SK-N-MC (cell line): Measurements from ENCODE around the gene STX7.

ENCODE experiments used
- DNase-seq: peaks from one replicate; pipeline ENCODE4 v3.0.0-alpha.2; 2011; ENCODE audit warnings: low read depth, low spot score
- H3K27ac ChIP-seq: fragments of 200-600 bp; sonication (generic); 2 replicates; pipeline ENCODE4 v1.5.1; 2016; ENCODE audit warnings: mixed run types
- H3K36me3 ChIP-seq: fragments of 200-600 bp; sonication (generic); 2 replicates; pipeline ENCODE4 v1.6.1; 2017; ENCODE audit warnings: antibody characterized with exemption, low read length, mixed read lengths; ENCODE audit not compliant: insufficient read depth
- H3K4me3 ChIP-seq: fragments of 200-600 bp; sonication (generic); 2 replicates; pipeline ENCODE4 v1.5.1; 2016
- H3K9ac ChIP-seq: fragments of 200-600 bp; sonication (generic); 2 replicates; pipeline ENCODE4 v1.8.0; 2017; ENCODE audit warnings: mixed run types, mixed read lengths; ENCODE audit not compliant: insufficient read length
- H3K9me3 ChIP-seq: fragments of 200-600 bp; sonication (generic); 2 replicates; pipeline ENCODE4 v1.6.1; 2017; ENCODE audit warnings: low read depth, mild to moderate bottlenecking, antibody characterized with exemption, low read length, moderate library complexity, mixed read lengths
- EZH2 ChIP-seq: fragments of 200-600 bp; sonication (generic); IDR thresholded peaks from one replicate; pipeline ENCODE4 v1.6.1; 2017; ENCODE audit warnings: antibody characterized with exemption
- FOXP2 ChIP-seq: optimal IDR thresholded peaks from 2 replicates; pipeline ENCODE3; 2011; ENCODE audit warnings: mild to moderate bottlenecking, moderate library complexity; ENCODE audit not compliant: insufficient read depth; ENCODE audit errors: extremely low read length, control extremely low read depth
- POLR2AphosphoS5 ChIP-seq: IDR thresholded peaks from 2 replicates; pipeline ENCODE4 v1.6.1; 2012; ENCODE audit warnings: mild to moderate bottlenecking, low read depth, low read length, borderline replicate concordance

Gene STX7

DNA sequence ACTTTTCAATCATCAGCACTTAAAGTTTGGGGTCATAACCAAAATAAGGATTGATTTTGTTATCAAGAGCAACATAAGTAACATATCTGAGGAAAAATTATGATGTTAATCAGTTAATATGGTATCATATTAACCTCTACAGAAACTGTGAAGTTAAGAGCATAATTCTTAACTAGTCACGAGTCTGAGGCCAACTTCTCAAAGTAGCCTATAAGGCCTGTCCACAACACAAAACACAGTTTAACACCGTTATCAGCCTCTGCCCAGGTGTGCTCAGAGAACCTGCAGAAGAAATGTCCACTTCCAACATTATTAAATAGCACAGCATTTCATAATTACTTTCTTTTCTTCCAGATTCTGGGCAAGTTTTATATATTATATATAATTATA is 1.1 kb downstream of the STX7 start:
- H3K27ac ChIP-seq: no peak overlapping the region
- H3K36me3 ChIP-seq: peaks cover 4% of the 10 kb centered on the region; the same call in 1 of the 2 replicates
- peak overlapping the region; percentile 87 for H3K9ac ChIP-seq
- no peaks in the 10 kb centered on the region for H3K9me3 ChIP-seq
- no peak for DNase-seq
- TF ChIP-seq EZH2 (no peak), POLR2AphosphoS5 (no peak), FOXP2 (no peak)
- peak overlapping the region; percentile 91 for H3K4me3 ChIP-seq

DNA sequence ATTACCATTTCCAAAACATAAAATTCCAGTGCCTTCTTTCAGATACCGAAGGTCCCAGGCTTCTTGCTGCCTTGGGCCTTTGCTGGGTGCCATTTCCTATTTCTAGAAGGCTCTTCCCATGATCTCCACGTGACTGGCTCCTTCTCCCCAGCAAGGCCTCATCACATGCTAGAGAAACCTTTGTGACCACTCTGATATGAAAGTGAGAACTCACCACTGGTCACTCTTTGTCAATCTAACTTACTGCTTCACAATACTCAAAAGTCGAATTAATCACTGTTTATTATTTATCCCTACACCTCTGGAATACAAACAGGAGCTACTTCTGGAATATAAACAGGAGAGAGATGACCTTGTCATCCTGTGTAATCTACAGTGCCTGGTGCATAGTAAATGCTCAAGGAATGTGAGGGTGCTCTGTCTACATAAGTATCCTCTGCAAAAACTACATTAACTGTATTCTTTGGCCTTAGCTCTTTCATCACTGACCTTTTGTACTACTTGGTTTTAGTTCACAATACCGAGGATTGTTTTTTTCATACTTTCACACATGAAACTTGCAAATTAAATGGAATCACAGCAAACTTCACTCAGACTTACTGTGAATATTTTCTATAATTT is 1.6 kb downstream of the STX7 start:
- TF ChIP-seq POLR2AphosphoS5: no peak
- TF ChIP-seq EZH2: no peak
- TF ChIP-seq FOXP2: no peak
- no peak for DNase-seq
- H3K27ac ChIP-seq: no peak overlapping the region
- H3K36me3 ChIP-seq: peaks cover 4% of the 10 kb centered on the region; the same call in 1 of the 2 replicates
- no peaks in the 10 kb centered on the region for H3K9me3 ChIP-seq
- peak overlapping the region; percentile 91 for H3K4me3 ChIP-seq
- peak overlapping the region; percentile 87 for H3K9ac ChIP-seq

DNA sequence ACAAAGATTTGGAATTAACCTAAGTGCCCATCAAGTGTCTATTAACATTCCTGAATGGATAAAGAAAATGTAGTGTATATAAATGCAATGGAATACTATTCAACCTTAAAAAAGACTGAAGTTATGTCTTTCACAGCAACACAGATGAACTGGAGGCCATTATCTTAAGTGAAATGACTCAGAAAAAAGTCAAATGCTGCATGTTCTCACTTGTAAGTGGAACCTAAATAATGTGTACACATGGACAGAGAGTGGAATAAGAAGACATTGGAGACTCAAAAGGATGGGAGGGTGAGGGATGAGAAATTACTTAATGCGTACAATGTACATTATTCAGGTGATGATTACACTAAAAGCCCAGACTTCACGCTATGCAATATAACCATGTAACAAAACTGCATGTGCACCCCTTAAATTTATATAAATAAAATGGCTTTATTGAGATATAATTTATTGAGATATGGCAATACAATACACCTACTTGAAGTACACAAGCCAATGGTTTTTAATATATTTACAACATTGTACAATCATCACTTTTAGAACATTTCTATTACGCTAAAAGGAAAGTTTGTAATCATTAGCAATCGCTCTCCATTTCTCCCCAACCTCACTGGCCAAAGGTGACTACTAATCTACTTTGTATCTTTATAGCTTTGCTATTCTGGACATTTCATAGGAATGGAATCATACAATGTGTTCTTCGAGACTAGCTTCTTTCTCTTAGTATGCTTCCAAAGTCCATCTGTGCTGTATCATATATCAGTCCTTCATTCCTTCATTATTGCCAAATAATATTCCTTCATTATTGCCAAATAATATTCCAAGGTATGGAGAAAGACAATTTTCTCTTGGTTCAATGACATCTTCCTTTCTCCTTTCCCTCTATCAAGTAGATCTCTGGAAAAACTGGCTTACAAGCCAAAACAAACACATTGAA is 5.8 kb downstream of the STX7 start:
- H3K27ac ChIP-seq: no peak overlapping the region
- TF ChIP-seq EZH2: no peak
- TF ChIP-seq POLR2AphosphoS5: no peak
- no peak overlapping the region for H3K9ac ChIP-seq
- H3K4me3 ChIP-seq: no peak overlapping the region
- no peaks in the 10 kb centered on the region for H3K9me3 ChIP-seq
- peaks cover 5% of the 10 kb centered on the region; the same call in 1 of the 2 replicates for H3K36me3 ChIP-seq
- no peak for DNase-seq

DNA sequence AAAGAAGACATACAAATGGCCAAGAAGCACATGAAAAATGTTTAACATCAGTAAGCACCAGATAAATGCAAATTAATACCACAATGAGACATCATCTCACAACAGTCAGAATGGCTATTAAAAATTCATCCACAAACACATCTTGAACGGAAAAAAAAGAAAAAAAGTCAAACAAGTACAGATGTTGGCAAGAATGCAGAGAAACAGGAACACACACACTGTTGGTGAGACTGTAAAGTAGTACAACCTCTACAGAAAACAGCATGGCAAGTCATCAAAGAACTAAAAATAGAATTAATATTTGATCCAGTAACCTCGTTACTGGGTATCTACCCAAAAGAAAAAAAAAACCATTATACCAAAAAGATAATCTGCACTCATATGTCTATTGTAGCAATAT is 6.5 kb downstream of the STX7 start:
- Histone ChIP-seq H3K9me3 (no peaks in the 10 kb centered on the region), H3K36me3 (peaks cover 11% of the 10 kb centered on the region), H3K27ac (no peak overlapping the region), H3K4me3 (no peak overlapping the region), H3K9ac (no peak overlapping the region)
- no peak for DNase-seq
- TF ChIP-seq FOXP2 (no peak), EZH2 (no peak), POLR2AphosphoS5 (no peak)

DNA sequence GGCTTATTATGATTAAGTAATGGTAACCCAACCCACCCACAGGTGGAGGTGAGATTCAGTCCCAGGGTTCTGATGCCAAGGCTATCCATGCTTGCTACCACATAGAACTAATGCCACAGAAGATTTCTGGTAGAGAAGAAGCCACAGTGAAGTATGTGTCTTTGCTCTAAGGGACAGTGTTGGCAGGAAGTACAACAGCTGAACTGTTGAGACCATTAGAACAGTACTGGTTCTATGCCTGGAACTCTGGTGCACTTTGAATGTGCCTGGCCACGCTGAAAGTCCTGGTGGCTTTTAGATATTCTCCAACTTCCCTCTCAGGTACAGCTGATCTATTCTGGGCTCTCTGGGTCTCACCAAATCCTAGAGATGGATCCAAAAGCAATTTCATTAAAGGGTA is 7.8 kb downstream of the STX7 start:
- Histone ChIP-seq H3K4me3 (no peak overlapping the region), H3K9ac (no peak overlapping the region), H3K27ac (no peak overlapping the region), H3K9me3 (no peaks in the 10 kb centered on the region), H3K36me3 (peaks cover 13% of the 10 kb centered on the region)
- TF ChIP-seq EZH2 (no peak), FOXP2 (no peak)
- DNase-seq: no peak

DNA sequence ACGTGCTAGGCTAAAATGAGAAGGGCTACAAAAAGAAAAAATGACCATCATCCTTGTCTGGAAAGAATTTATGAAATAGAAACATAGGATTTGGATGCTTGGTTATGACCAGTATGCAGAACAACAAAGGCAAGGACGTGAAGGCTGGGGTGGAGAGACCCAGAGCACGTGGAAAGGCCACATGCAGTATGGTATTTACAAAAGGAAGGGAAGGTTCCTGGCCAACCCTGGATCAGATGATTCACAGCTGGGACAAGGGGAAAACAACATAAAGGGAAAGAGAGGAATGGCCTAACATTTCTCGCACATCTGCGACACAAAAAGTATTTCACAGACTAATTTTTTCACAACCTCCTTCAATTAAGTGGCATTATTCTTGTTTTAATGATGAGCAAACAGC is 8.2 kb downstream of the STX7 start:
- Histone ChIP-seq H3K27ac (no peak overlapping the region), H3K9ac (no peak overlapping the region), H3K36me3 (peaks cover 13% of the 10 kb centered on the region), H3K4me3 (no peak overlapping the region), H3K9me3 (no peaks in the 10 kb centered on the region)
- no peak for DNase-seq
- TF ChIP-seq EZH2: no peak
- TF ChIP-seq FOXP2: no peak

DNA sequence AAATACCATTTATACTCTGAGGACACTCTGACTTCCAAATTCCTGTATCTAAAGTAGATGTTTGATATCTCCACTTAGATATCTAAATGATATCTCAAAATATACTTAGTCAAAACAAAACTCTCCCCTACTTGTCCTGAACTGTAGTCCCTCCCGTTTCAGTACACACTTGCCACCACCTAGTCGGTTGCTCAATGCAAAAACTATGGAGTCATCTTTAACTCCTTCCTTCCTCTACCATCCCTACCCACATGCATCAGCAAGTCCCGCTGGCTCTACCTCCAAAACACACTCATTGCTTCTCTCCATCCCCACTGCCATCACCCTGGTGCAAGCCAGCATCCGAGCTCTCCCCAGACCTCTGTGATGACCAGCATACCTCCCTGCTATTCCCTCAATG is 13.2 kb downstream of the STX7 start:
- DNase-seq: no peak
- Histone ChIP-seq H3K27ac (no peak overlapping the region), H3K4me3 (no peak overlapping the region), H3K9ac (no peak overlapping the region), H3K9me3 (no peaks in the 10 kb centered on the region), H3K36me3 (peaks cover 20% of the 10 kb centered on the region)
- TF ChIP-seq FOXP2: no peak
- TF ChIP-seq POLR2AphosphoS5: no peak
- no peak for TF ChIP-seq EZH2

DNA sequence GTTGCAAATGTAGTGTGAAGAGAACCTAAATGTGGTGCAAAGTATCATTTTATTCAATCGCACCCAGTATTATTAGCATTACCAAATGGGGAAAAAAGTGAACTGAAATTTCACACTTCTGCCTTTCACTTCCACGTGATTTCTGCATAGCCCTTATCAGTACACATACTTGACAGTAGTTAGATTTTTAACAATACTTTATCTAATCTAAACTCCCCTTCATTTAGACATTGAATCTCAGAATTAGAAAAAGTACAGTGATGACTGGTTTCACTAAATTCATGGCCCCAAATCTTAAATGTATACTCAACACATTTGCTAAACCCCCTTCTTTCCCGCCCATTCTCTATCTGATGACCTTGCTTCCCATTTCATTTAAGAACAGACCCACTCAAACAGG is 14.3 kb downstream of the STX7 start:
- no peak for DNase-seq
- TF ChIP-seq POLR2AphosphoS5 (no peak), FOXP2 (no peak), EZH2 (no peak)
- H3K4me3 ChIP-seq: no peak overlapping the region
- no peaks in the 10 kb centered on the region for H3K9me3 ChIP-seq
- no peak overlapping the region for H3K9ac ChIP-seq
- H3K36me3 ChIP-seq: peaks cover 29% of the 10 kb centered on the region
- no peak overlapping the region for H3K27ac ChIP-seq

DNA sequence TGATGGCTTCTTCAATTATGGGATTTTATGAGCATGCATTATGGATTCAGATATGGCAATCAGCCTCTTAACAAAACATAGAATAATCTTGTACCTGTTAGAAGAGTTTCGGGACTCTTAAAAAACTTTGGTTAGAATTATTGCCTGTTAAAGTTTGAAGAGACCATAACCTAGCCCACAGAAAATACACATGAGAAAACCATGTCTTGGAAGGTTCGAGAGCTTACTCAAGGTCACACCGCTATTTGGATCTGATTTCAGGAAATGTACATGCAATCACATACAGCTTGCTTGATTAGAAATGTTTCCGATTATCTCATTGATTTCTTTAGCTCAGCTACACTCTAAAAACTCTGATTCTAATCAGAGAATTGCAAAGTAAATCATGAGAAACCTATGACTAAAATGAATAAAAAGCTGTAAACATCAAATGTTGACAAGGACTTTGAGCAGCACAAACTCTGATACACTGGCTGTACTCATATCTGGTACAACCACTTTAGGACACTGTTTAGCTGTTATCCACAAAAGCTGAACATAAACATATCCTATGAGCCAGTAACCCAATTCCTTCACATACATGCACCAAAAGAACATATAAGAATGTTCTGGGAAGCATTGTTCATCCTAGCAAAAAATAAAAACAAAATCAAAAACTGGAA is 16.3 kb downstream of the STX7 start:
- DNase-seq: no peak
- H3K4me3 ChIP-seq: no peak overlapping the region
- no peak for TF ChIP-seq FOXP2
- TF ChIP-seq EZH2: no peak
- no peak for TF ChIP-seq POLR2AphosphoS5
- no peaks in the 10 kb centered on the region for H3K9me3 ChIP-seq
- H3K9ac ChIP-seq: no peak overlapping the region
- peak overlapping the region; percentile 60 for H3K27ac ChIP-seq
- H3K36me3 ChIP-seq: peaks cover 32% of the 10 kb centered on the region
